ENCODE measurements around the gene ZBTB18. TPM values are rescaled to one million over a fixed set of nuclear protein-coding genes. Genes with fewer than 3 reads are reported as not detected.
A peak's percentile ranks its signal among the peaks of the same experiment; 100 is the strongest.

ZBTB18 gene
- total and polyA plus RNA-seq, 2 donors (not counting 1 experiment from before 2014, with no cell fraction given): 10.3 to 12.6 TPM

DNA sequence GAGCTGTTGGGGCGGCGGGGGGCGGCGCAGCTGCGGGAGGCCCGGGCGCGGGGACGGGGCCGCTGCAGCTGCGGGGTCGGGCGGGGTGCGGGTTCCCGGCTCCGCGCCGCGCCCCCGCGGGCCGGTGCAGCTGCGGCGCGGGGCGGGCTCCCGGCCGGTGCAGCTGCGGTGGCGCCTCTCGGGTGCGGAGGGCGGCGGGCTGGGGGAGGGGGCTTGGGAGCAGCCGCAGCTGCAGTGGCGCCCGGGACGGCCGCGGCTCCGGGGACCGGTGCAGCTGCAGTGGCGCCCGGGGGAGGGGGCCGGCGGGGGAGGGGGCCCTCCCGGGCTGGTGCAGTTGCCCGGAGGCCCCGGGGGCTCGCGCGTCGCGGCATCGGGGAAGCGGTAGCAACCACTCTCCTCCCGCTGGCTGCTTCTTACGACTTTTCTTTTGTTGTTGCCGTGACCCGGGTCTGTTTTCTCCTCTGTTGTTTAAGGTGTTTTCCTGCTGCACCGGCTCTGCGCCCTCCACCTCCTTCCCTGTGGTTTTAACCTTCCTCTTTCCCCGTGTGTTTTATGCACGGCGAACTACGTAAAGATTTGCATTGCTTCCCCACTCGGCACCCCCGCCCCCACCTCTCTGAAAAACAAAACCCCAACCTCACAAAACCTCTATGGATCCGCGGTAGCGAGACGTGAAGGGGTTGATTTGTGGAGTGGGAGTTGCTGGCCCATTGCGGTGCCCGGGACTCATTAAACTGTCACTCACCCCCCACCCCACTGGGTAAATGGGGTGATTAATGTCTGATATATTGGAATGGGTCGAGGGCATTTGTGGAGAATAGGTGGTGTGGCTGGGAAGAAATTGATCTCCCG is 1.7 kb upstream of the ZBTB18 start:
- peak overlapping the region; percentile 49 to 87 (median 76) for H3K4me3 ChIP-seq (replicated peaks in 1 of 4; ENCODE audit: control extremely low read depth in 1 of 4, insufficient read depth in 1 of 4, low read depth in 3 of 4, low read length in 4 of 4)
- no peak overlapping the region for H3K27ac ChIP-seq (ENCODE audit: insufficient read depth, low read length)
- DNase-seq (ENCODE audit: low read depth in 2 of 2): peak in 1 of 2 donors; percentile 23
- H3K79me2 ChIP-seq (ENCODE audit: control insufficient read depth, insufficient read depth, low read length): peaks cover 19% of the 10 kb centered on the region
- peaks cover 11% of the 10 kb centered on the region for H3K4me1 ChIP-seq (ENCODE audit: control insufficient read depth, extremely low read depth, insufficient read depth, low read length)
- H3K36me3 ChIP-seq (ENCODE audit: control insufficient read depth, insufficient read depth, low read length): no peaks in the 10 kb centered on the region
- peak overlapping the region; percentile 98 for H3K4me2 ChIP-seq (ENCODE audit: extremely low read depth, insufficient read depth, low read length)
- no peaks in the 10 kb centered on the region for H3K9me3 ChIP-seq (ENCODE audit: control insufficient read depth, insufficient read depth, low read depth, low read length)
- TF ChIP-seq, protein P1, sequence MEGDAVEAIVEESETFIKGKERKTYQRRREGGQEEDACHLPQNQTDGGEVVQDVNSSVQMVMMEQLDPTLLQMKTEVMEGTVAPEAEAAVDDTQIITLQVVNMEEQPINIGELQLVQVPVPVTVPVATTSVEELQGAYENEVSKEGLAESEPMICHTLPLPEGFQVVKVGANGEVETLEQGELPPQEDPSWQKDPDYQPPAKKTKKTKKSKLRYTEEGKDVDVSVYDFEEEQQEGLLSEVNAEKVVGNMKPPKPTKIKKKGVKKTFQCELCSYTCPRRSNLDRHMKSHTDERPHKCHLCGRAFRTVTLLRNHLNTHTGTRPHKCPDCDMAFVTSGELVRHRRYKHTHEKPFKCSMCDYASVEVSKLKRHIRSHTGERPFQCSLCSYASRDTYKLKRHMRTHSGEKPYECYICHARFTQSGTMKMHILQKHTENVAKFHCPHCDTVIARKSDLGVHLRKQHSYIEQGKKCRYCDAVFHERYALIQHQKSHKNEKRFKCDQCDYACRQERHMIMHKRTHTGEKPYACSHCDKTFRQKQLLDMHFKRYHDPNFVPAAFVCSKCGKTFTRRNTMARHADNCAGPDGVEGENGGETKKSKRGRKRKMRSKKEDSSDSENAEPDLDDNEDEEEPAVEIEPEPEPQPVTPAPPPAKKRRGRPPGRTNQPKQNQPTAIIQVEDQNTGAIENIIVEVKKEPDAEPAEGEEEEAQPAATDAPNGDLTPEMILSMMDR (conservative IDR thresholded peaks at IDR 0.05 in 1 of 2, IDR thresholded peaks at IDR 0.05 in 1 of 2; ENCODE audit: low read depth in 1 of 2, low read length in 2 of 2): no peak
- TF ChIP-seq EZH2 (IDR thresholded peaks at IDR 0.05; ENCODE audit: low read length, missing control alignments): no peak
- H3K9ac ChIP-seq (ENCODE audit: insufficient read depth, low read length): peak overlapping the region; percentile 1
- peak overlapping the region; percentile 8 for H2AFZ ChIP-seq (ENCODE audit: low read length)
- no peaks in the 10 kb centered on the region for H3K27me3 ChIP-seq (ENCODE audit: control insufficient read depth, insufficient read depth, low read length)
- H4K20me1 ChIP-seq (ENCODE audit: control insufficient read depth, extremely low read depth, insufficient read depth, low read length): no peaks in the 10 kb centered on the region

DNA sequence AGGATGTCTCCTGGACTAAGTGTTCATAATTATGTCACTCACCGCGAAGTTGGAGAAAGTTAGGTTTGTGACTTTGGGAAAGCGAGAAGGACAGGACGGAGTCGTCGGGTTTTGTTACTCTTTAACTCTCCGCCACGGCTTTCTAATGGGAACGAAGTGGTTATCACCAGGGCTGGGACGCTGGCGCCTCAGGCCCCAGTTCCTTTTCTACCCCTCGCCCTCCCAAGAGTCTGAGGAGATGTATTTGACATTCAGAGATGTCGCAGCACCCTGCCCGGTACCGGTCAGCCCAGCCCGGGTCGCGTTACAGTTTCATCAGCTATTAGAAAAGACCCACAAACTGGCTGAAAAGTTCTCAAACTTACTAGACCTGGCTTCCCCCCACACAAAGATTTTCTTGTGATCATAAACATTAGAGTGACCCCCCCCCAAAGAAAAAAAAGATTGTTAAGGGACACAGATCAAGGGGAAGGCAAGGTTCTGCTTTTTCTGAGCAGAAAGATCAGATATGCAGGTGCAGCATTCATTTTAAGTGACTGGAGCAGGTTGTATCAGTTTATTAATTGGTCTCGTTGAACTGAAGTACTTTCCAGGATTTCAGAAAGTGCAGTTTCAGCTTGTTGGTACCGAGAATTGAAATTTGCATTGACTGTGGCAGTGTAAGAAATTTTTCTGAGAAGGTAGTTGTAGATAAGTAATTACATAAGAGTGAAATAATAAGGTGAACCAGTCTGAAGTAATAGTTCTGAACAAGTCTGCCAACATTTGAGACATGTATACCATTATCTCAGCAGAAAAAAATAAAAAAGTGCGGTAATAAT is 859 bp upstream of the ZBTB18 start:
- Histone ChIP-seq H3K4me3 (replicated peaks in 1 of 4; ENCODE audit: control extremely low read depth in 1 of 4, insufficient read depth in 1 of 4, low read depth in 3 of 4, low read length in 4 of 4) (peak overlapping the region; percentile 49 to 87 (median 76)), H3K36me3 (ENCODE audit: control insufficient read depth, insufficient read depth, low read length) (peaks cover 4% of the 10 kb centered on the region), H3K9ac (ENCODE audit: insufficient read depth, low read length) (peak overlapping the region; percentile 4), H3K4me1 (ENCODE audit: control insufficient read depth, extremely low read depth, insufficient read depth, low read length) (peaks cover 11% of the 10 kb centered on the region), H3K4me2 (ENCODE audit: extremely low read depth, insufficient read depth, low read length) (peak overlapping the region; percentile 98), H2AFZ (ENCODE audit: low read length) (peak overlapping the region; percentile 8), H3K9me3 (ENCODE audit: control insufficient read depth, insufficient read depth, low read depth, low read length) (no peaks in the 10 kb centered on the region), H3K79me2 (ENCODE audit: control insufficient read depth, insufficient read depth, low read length) (peaks cover 19% of the 10 kb centered on the region), H3K27ac (ENCODE audit: insufficient read depth, low read length) (peak overlapping the region; percentile 9), H3K27me3 (ENCODE audit: control insufficient read depth, insufficient read depth, low read length) (no peaks in the 10 kb centered on the region), H4K20me1 (ENCODE audit: control insufficient read depth, extremely low read depth, insufficient read depth, low read length) (no peaks in the 10 kb centered on the region)
- TF ChIP-seq EZH2 (IDR thresholded peaks at IDR 0.05; ENCODE audit: low read length, missing control alignments): no peak
- TF ChIP-seq, protein P1 (conservative IDR thresholded peaks at IDR 0.05 in 1 of 2, IDR thresholded peaks at IDR 0.05 in 1 of 2; ENCODE audit: low read depth in 1 of 2, low read length in 2 of 2): no peak
- DNase-seq (ENCODE audit: low read depth in 2 of 2): no peak
